RPMI8226 (cell line): Measurements from ENCODE around the gene TMEM43.

Experiments used
- DNase-seq: peaks from one replicate; pipeline ENCODE4 v3.0.0-alpha.2; 2015

Gene TMEM43

GRCh38 chr3:14181253-14181652, 56.4 kb downstream of the TMEM43 start:
- DNase-seq, result no peak

GRCh38 chr3:14183015-14183577, 58.2 kb downstream of the TMEM43 start:
- no peak for DNase-seq

GRCh38 chr3:14186854-14187458, 62.1 kb downstream of the TMEM43 start:
- no peak for DNase-seq

GRCh38 chr3:14188041-14188754, 63.3 kb downstream of the TMEM43 start:
- DNase-seq, result no peak
